Glutamatergic neuron (in vitro differentiated cells): ENCODE measurements around the gene SLCO2B1. TPM values are rescaled to one million over a fixed set of nuclear protein-coding genes. Genes with fewer than 3 reads are reported as not detected.

ENCODE experiments used
- DNase-seq: peaks from one replicate; pipeline ENCODE4 v3.0.0; 2022
- H3K27ac Mint-ChIP-seq: one replicate; pipeline ENCODE4 v1.8.0; 2020; ENCODE audit warnings: mild to moderate bottlenecking, mixed read lengths, inconsistent platforms; ENCODE audit not compliant: unreplicated experiment
- H3K27me3 Mint-ChIP-seq: one replicate; pipeline ENCODE4 v1.8.0; 2020; ENCODE audit warnings: mild to moderate bottlenecking, moderate library complexity, mixed read lengths, inconsistent platforms; ENCODE audit not compliant: unreplicated experiment
- H3K36me3 Mint-ChIP-seq: one replicate; pipeline ENCODE4 v1.8.0; 2020; ENCODE audit warnings: mild to moderate bottlenecking, mixed read lengths, inconsistent platforms; ENCODE audit not compliant: unreplicated experiment
- H3K4me1 Mint-ChIP-seq: one replicate; pipeline ENCODE4 v1.8.0; 2020; ENCODE audit warnings: mild to moderate bottlenecking, low read depth, mixed read lengths, inconsistent platforms; ENCODE audit not compliant: unreplicated experiment
- H3K4me3 Mint-ChIP-seq: one replicate; pipeline ENCODE4 v1.8.0; 2020; ENCODE audit warnings: mild to moderate bottlenecking, mixed read lengths, inconsistent platforms; ENCODE audit not compliant: unreplicated experiment
- H3K9me3 Mint-ChIP-seq: one replicate; pipeline ENCODE4 v1.8.0; 2020; ENCODE audit warnings: mild to moderate bottlenecking, moderate library complexity, mixed read lengths, inconsistent platforms; ENCODE audit not compliant: unreplicated experiment
- total RNA-seq: library from RNA; stranded (reverse); fragmentation: NEBNext Ultra II Directional; extraction: Animal tissue kit (Norgen Biotek cat#: 25700); gene quantifications from one replicate; pipeline ENCODE4 v1.2.1, GENCODE V29; 2021; ENCODE audit not compliant: unreplicated experiment
- TF ChIP-seq, protein P1 (sequence below): fragments of 200-600 bp; sonication (generic); IDR thresholded peaks from one replicate; pipeline ENCODE4 v1.5.0; 2021; ENCODE audit not compliant: partially characterized antibody, unreplicated experiment

SLCO2B1 gene
- total RNA-seq, 1 donor from 2014 or later = not detected

DNA sequence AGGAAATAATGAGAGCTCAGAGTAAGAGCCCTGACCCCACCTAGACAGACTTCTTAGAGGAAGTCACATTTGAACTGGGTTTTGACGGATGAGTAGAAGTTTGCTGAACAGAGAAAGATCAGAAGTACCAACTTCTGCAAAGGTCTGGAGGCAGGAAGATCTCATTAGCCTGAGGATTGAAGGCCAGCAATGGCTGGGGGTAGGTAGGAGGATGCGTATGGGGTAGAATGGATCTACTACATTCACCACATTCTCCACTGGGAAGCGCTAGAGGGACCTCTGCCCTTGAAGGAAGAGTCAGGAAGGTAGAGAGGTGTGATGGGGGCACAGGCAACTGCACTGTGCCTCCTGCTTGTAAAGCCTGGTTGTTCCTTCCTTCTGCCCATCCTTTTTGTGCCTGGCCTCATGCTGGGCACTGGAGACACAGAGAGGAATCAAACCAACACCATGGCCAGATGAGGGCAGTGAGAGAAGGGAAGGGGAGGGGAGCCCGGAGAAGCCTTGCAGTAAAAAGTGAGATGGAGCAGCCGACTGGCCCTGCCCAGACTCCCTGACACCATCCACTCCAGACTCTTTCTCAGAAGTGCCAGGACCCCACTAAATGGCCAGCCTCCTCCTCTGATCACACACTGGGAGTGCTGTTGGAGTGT, 94.6 kb downstream of the SLCO2B1 start:
- Mint-ChIP-seq H3K4me3 (no peak overlapping the region), H3K27me3 (peaks cover 14% of the 10 kb centered on the region), H3K4me1 (no peaks in the 10 kb centered on the region), H3K27ac (no peak overlapping the region), H3K9me3 (peaks cover 4% of the 10 kb centered on the region), H3K36me3 (no peaks in the 10 kb centered on the region)
- TF ChIP-seq, protein P1, sequence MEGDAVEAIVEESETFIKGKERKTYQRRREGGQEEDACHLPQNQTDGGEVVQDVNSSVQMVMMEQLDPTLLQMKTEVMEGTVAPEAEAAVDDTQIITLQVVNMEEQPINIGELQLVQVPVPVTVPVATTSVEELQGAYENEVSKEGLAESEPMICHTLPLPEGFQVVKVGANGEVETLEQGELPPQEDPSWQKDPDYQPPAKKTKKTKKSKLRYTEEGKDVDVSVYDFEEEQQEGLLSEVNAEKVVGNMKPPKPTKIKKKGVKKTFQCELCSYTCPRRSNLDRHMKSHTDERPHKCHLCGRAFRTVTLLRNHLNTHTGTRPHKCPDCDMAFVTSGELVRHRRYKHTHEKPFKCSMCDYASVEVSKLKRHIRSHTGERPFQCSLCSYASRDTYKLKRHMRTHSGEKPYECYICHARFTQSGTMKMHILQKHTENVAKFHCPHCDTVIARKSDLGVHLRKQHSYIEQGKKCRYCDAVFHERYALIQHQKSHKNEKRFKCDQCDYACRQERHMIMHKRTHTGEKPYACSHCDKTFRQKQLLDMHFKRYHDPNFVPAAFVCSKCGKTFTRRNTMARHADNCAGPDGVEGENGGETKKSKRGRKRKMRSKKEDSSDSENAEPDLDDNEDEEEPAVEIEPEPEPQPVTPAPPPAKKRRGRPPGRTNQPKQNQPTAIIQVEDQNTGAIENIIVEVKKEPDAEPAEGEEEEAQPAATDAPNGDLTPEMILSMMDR = no peak
- no peak for DNase-seq

DNA sequence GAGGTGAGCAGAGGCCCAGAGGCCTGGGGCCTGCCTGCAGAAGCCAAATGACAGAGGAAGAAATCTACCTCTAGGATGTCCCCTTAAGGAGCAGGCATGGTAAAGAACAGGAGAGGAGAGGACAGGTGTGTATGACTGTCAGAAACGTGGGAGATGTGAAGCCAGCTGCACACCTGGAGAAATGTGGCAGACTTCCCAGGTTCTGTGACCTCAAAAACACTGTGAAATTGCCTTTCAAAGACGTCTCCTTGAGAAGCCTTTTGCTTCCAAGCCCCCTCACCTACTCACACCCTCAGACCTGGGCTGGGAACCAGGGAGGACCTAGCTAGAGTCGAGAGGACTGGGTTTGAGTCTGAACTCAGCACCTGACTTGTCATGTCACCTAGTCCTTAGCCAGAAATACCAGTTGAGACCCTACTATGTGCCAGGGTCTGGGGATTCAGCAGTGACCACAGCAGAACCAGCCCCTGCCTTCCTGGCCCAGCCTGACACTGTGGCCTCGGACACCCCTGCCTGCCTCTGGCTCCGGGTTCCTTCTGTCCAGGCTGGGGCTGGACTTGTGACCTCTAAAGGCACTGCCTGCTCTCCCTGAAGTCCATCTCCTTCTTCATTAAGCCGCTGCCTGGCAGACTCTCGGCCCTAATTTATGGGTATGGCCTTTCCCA, 95.2 kb downstream of the SLCO2B1 start:
- H3K27me3 Mint-ChIP-seq = peaks cover 14% of the 10 kb centered on the region
- TF ChIP-seq, protein P1 = no peak
- no peaks in the 10 kb centered on the region for H3K36me3 Mint-ChIP-seq
- no peak overlapping the region for H3K4me3 Mint-ChIP-seq
- DNase-seq = no peak
- H3K27ac Mint-ChIP-seq = no peak overlapping the region
- peaks cover 4% of the 10 kb centered on the region for H3K9me3 Mint-ChIP-seq
- H3K4me1 Mint-ChIP-seq = no peaks in the 10 kb centered on the region

DNA sequence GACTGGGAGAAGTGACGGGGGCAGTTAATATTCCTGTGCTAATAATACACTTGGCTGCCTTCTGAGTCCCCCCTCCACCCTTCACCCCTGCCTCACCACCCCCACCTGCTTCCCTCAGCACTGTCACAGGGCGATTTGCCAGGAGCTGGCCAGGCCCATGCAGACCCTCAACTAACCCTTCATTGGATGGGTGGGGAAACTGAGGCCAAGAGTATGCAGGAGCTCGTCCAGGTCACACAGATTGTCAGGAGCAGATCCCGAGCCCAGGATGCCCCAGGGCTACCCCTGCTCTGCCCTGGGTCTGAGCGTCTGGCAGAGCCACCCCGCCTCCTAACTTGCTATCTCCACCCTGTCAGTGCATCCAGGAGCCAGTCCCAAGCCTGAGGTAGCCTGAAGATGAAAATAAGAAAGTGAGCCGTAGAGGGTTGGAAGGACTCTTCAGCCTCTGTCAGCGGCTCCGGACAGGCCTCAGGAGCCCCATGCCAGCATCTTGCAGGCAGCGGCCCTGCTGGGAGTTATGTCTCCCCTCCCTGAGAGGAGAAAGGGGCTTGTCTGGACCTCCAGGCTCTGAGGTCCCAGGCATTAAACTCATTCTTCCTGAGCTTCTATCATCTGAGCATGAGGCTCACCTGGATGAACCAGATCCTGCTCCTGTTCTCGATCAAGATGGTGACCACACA, 95.9 kb downstream of the SLCO2B1 start:
- DNase-seq = no peak
- Mint-ChIP-seq H3K36me3 (no peaks in the 10 kb centered on the region), H3K9me3 (peaks cover 4% of the 10 kb centered on the region), H3K27me3 (peaks cover 14% of the 10 kb centered on the region), H3K4me3 (no peak overlapping the region), H3K27ac (no peak overlapping the region), H3K4me1 (no peaks in the 10 kb centered on the region)
- TF ChIP-seq, protein P1 = no peak

DNA sequence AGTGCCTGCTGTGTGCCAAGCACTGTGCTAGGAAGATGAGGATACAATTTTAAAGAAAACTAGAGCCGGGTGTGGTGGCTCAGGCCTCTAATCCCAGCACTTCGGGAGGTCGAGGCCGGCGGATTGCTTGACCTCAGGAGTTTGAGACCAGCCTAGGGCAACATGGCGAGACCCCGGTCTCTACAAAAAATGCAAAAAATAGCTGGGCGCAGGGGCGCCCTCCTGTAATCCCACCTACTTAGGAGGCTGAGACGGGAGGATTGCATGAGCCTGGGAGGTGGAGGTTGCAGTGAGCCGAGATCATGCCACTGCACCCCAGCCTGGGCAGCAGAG, 98.0 kb downstream of the SLCO2B1 start:
- Mint-ChIP-seq H3K27me3 (peaks cover 1% of the 10 kb centered on the region), H3K36me3 (no peaks in the 10 kb centered on the region), H3K4me1 (no peaks in the 10 kb centered on the region), H3K27ac (no peak overlapping the region), H3K4me3 (no peak overlapping the region), H3K9me3 (no peaks in the 10 kb centered on the region)
- TF ChIP-seq, protein P1 = peak; percentile 41
- no peak for DNase-seq

DNA sequence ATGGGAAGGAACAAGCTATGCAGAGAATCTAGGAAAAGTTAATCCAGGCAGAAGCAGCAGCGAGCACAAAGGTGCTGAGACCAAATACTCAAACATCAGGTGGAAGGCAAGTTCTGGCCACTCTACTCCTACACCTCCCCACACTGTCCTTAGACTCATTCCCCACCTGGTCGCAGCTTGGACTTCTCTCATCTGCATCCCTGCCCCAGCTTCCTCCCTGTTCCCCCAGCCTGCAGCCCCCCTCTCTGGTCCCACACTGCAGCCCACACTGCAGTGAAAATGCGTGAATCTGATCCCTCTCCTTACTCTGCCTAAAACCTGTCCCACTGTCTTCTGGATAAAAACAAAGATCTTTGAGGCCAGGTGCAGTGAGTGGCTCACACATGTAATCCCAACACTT, 98.8 kb downstream of the SLCO2B1 start:
- H3K27ac Mint-ChIP-seq = no peak overlapping the region
- H3K4me1 Mint-ChIP-seq = no peaks in the 10 kb centered on the region
- TF ChIP-seq, protein P1 = no peak
- H3K36me3 Mint-ChIP-seq = no peaks in the 10 kb centered on the region
- H3K4me3 Mint-ChIP-seq = no peak overlapping the region
- DNase-seq = no peak
- peaks cover 1% of the 10 kb centered on the region for H3K27me3 Mint-ChIP-seq
- H3K9me3 Mint-ChIP-seq = no peaks in the 10 kb centered on the region
